Sigmoid colon (tissue), 4 donors: ENCODE data around the gene DSG4.

Source experiments
- EP300 ChIP-seq, 4 donors: sonication (generic); formaldehyde crosslinking; IDR thresholded peaks; one replicate each; pipeline ENCODE4 v1.6.1; 2017; ENCODE audit warnings: antibody characterized with exemption in 4 of 4
- POLR2A ChIP-seq, 2 donors: fragments of 450-650 bp; IDR thresholded peaks; one replicate each; pipeline ENCODE4 v1.6.1; 2016; ENCODE audit warnings: antibody characterized with exemption in 2 of 2, mild to moderate bottlenecking in 2 of 2, moderate library complexity in 2 of 2
- POLR2AphosphoS5 ChIP-seq, 4 donors: sonication (generic); formaldehyde crosslinking; IDR thresholded peaks; one replicate each; pipeline ENCODE4 v1.6.1; 2017; ENCODE audit warnings: antibody characterized with exemption in 4 of 4
- TF ChIP-seq, protein P1 (sequence below), 4 experiments: fragments of 450-650 bp in 3 of 4; fragments of 200-600 bp in 1 of 4; IDR thresholded peaks; one replicate each; pipeline ENCODE4 v1.5.1; 2016 to 2019; ENCODE audit warnings: antibody characterized with exemption in 4 of 4, mild to moderate bottlenecking in 3 of 4, moderate library complexity in 2 of 4

DNA sequence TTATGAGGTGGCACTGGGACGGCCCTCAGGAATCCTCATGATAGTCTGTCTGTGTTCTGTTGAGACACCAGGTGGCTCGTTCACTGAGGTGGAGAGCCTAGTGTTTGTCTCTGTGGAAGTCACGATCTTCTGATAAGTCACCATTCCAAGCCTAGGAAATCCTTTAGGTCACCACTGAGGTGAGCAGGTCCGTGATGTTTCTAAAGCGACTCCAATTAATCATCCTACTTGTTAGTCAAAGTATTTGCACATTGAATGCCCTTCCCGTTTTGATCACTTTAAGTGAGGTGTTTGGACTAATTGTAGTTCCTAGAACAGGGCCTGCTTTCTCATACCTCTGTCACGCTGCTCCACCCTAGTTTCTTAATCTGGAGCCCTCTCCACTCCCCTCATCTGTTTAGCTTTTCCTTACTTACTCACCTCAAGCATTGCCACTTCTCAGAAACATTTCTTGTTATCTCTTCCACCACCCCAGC lies 42.9 kb downstream of the DSG4 start:
- TF ChIP-seq POLR2AphosphoS5 (IDR thresholded peaks at IDR 0.05) (no peak), POLR2A (IDR thresholded peaks at IDR 0.05) (no peak), EP300 (IDR thresholded peaks at IDR 0.05) (no peak)
- TF ChIP-seq, protein P1, sequence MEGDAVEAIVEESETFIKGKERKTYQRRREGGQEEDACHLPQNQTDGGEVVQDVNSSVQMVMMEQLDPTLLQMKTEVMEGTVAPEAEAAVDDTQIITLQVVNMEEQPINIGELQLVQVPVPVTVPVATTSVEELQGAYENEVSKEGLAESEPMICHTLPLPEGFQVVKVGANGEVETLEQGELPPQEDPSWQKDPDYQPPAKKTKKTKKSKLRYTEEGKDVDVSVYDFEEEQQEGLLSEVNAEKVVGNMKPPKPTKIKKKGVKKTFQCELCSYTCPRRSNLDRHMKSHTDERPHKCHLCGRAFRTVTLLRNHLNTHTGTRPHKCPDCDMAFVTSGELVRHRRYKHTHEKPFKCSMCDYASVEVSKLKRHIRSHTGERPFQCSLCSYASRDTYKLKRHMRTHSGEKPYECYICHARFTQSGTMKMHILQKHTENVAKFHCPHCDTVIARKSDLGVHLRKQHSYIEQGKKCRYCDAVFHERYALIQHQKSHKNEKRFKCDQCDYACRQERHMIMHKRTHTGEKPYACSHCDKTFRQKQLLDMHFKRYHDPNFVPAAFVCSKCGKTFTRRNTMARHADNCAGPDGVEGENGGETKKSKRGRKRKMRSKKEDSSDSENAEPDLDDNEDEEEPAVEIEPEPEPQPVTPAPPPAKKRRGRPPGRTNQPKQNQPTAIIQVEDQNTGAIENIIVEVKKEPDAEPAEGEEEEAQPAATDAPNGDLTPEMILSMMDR (IDR thresholded peaks at IDR 0.05): no peak
